Natural killer cell (primary cell): ENCODE measurements around the gene BRME1. TPM values are rescaled to one million over a fixed set of nuclear protein-coding genes. Genes with fewer than 3 reads are reported as not detected.

Experiments
- ATAC-seq, 3 donors: fragments of 150-1000 bp in 2 of 3; fragments of 200-7000 bp in 1 of 3; cut with Tn5 transposase; 1 replicate in 1 of 3; 2 replicates in 2 of 3; pipeline ENCODE4 v1.10.0; 2021; ENCODE audit warnings: mild to moderate bottlenecking in 2 of 3, moderate library complexity in 2 of 3
- DNase-seq, 2 donors: peaks; one replicate each; pipeline versions ENCODE4 v3.0.0 to v3.0.0-alpha.2; 2013 to 2021; ENCODE audit warnings: mixed read lengths in 1 of 2
- H3K27ac ChIP-seq: one replicate; pipeline ENCODE4 v1.5.1; 2013; ENCODE audit warnings: mild to moderate bottlenecking, low read length
- H3K27me3 ChIP-seq: one replicate; pipeline ENCODE4 v1.6.1; 2013; ENCODE audit warnings: low read length; ENCODE audit not compliant: control insufficient read depth, insufficient read depth
- H3K36me3 ChIP-seq: one replicate; pipeline ENCODE4 v1.6.1; 2013; ENCODE audit warnings: low read length; ENCODE audit not compliant: control insufficient read depth, insufficient read depth
- H3K4me1 ChIP-seq: one replicate; pipeline ENCODE4 v1.6.1; 2013; ENCODE audit warnings: low read length; ENCODE audit not compliant: control insufficient read depth, insufficient read depth
- H3K4me3 ChIP-seq: one replicate; pipeline ENCODE4 v1.5.1; 2013; ENCODE audit warnings: low read length
- H3K9me3 ChIP-seq: one replicate; pipeline ENCODE4 v1.6.1; 2013; ENCODE audit warnings: low read length; ENCODE audit not compliant: control insufficient read depth, insufficient read depth
- H3K27ac Mint-ChIP-seq, 2 donors: one replicate each; pipeline ENCODE4 v1.8.0; 2022; ENCODE audit warnings: mild to moderate bottlenecking in 2 of 2, mixed read lengths in 2 of 2, moderate library complexity in 1 of 2
- H3K27me3 Mint-ChIP-seq, 2 donors: one replicate each; pipeline ENCODE4 v1.8.0; 2022; ENCODE audit warnings: low read depth in 2 of 2, mixed read lengths in 2 of 2
- H3K36me3 Mint-ChIP-seq: one replicate; pipeline ENCODE4 v1.8.0; 2022; ENCODE audit warnings: mixed read lengths
- H3K4me1 Mint-ChIP-seq, 2 donors: one replicate each; pipeline ENCODE4 v1.8.0; 2022; ENCODE audit warnings: mixed read lengths in 2 of 2
- H3K4me3 Mint-ChIP-seq: one replicate; pipeline ENCODE4 v1.8.0; 2022; ENCODE audit warnings: mild to moderate bottlenecking, moderate library complexity, mixed read lengths
- H3K9me3 Mint-ChIP-seq, 2 donors: one replicate each; pipeline ENCODE4 v1.8.0; 2022; ENCODE audit warnings: mixed read lengths in 2 of 2
- WGBS: methylation state at CpG from one replicate; pipeline ENCODE4 v1.1.7; 2013; ENCODE audit warnings: missing lambda C conversion rate; ENCODE audit not compliant: insufficient coverage; 5-methylcytosine and 5-hydroxymethylcytosine counted together
- intact Hi-C: fragments of 100-400 bp; cut with micrococcal nuclease; formaldehyde crosslinking; loops from one replicate; pipeline ENCODE4 v1.14.2; 2022
- total RNA-seq, 4 donors: library from RNA; stranded (reverse); fragments of 120-200 nt in 1 of 4; gene quantifications; one replicate each; pipeline versions ENCODE4 v1.2.3 to v1.2.4, GENCODE V29; 2013 to 2022
- TF ChIP-seq, protein P1 (sequence below): fragments of 200-600 bp; IDR thresholded peaks from one replicate; pipeline ENCODE4 v1.8.0; 2022; ENCODE audit warnings: antibody characterized with exemption

BRME1 gene
- total RNA-seq, 3 donors from 2014 or later (not counting 1 experiment from before 2014, with no cell fraction given), result 3.8 to 7.7 (median 4.0) TPM

DNA sequence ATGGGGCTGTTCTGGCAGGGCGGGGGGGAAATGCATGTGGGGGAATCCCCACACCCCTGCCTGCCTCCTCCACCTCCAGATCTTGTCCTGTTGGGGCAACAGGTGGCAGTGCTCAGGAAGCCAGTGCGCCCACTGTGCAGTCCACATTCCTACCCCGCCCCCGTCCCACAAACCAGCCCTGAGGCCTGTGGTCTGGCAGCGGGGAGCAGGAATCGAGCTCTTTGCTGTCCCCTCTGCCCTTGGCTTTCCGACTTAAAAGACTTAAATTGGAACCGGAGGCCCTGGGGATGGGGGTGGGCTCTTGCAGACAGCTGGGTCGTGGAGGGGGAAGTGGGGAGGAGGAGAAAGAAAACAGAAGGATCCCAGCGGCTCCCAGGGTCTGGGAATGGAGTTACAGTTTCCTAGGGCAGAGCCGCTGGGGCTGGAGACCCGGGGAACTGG lies 24.6 kb downstream of the BRME1 start:
- peak overlapping the region; percentile 60 to 88 for H3K27ac Mint-ChIP-seq
- peaks cover 68% of the 10 kb centered on the region for H3K4me1 ChIP-seq
- intact Hi-C loops, result loop anchor here (2.0 to 10.0 kb wide), 8 partner anchors 74 to 594 kb away; partner anchors contain the start of genes ASF1B, DCAF15 and PTGER1

DNA sequence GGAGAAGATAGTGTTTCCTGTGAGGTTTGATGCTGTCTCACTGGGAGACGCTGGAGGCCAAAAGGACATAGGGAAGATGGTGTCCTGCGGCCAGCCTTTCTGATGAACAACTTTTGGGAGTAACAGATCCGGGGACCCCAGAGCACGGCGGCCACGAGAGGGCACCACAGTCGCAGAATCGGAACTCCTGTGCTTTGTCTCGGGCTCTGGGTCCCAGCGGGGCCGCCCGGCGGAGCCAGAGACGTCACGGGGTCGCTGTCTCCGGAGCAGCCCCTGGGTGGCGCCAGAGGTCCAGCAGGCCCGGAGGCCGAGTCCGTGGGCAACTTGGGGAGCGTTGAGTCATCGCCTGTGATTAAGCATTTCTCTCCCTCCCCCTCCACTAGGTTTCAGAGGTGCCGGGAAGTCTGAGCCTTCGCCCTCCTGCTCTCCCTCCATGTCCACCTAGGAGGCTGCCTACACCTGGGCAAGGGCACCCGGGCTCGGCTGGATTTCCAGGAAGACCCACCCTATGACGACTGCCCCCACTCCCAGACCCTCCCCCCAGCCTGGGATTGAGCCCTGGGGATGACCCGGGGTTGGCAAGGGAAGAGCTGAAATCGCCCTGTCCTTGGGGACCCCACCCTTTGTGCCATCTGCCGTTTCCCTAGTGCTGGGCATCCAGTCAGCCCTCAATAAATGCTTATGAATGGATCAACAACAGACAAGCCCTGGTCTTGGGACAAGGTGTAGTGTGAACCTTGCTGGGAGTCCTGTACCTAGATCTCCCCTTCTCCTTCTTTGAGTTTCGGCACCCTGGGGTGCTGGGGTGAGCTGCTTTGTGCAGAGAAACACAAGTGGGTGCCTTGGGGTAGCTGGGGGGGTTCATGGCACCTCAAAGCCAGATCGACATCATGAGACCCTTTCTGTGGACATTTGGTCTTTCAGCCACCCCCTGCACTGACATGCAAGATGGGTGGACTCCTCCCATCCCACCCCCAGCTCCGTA lies 25.6 kb downstream of the BRME1 start:
- H3K36me3 ChIP-seq, result no peaks in the 10 kb centered on the region
- Mint-ChIP-seq H3K27ac (peak overlapping the region; percentile 75 to 88), H3K9me3 (no peaks in the 10 kb centered on the region), H3K4me3 (peak overlapping the region; percentile 77), H3K36me3 (no peaks in the 10 kb centered on the region), H3K4me1 (peaks cover 18 to 45% of the 10 kb centered on the region in 2 donors), H3K27me3 (no peaks in the 10 kb centered on the region)
- TF ChIP-seq, protein P1, sequence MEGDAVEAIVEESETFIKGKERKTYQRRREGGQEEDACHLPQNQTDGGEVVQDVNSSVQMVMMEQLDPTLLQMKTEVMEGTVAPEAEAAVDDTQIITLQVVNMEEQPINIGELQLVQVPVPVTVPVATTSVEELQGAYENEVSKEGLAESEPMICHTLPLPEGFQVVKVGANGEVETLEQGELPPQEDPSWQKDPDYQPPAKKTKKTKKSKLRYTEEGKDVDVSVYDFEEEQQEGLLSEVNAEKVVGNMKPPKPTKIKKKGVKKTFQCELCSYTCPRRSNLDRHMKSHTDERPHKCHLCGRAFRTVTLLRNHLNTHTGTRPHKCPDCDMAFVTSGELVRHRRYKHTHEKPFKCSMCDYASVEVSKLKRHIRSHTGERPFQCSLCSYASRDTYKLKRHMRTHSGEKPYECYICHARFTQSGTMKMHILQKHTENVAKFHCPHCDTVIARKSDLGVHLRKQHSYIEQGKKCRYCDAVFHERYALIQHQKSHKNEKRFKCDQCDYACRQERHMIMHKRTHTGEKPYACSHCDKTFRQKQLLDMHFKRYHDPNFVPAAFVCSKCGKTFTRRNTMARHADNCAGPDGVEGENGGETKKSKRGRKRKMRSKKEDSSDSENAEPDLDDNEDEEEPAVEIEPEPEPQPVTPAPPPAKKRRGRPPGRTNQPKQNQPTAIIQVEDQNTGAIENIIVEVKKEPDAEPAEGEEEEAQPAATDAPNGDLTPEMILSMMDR, result peak; percentile 98
- peak overlapping the region; percentile 11 for H3K4me3 ChIP-seq
- peak overlapping the region; percentile 64 for H3K27ac ChIP-seq
- ATAC-seq, result peak; percentile 93 to 100 (median 98)
- H3K4me1 ChIP-seq, result peaks cover 58% of the 10 kb centered on the region
- WGBS, result 2% methylated on average over 32 of the region's 34 CpGs
- no peaks in the 10 kb centered on the region for H3K9me3 ChIP-seq
- H3K27me3 ChIP-seq, result no peaks in the 10 kb centered on the region
- intact Hi-C loops, result loop anchor here (1.0 to 10.0 kb wide), 11 partner anchors 74 to 594 kb away; partner anchors contain the start of genes ASF1B, DCAF15 and PTGER1
- DNase-seq, result peak; percentile 98 to 100

More for the DNA sequence above, 24.6 kb downstream of the BRME1 start:
- Mint-ChIP-seq H3K4me3 (peak overlapping the region; percentile 65), H3K4me1 (peaks cover 25 to 52% of the 10 kb centered on the region in 2 donors), H3K9me3 (no peaks in the 10 kb centered on the region), H3K27me3 (no peaks in the 10 kb centered on the region), H3K36me3 (no peaks in the 10 kb centered on the region)
- ATAC-seq (peak in 1 of 3 donors; percentile 9), DNase-seq (peak in 1 of 2 donors; percentile 68)
- Histone ChIP-seq H3K27ac (peak overlapping the region; percentile 64), H3K36me3 (no peaks in the 10 kb centered on the region), H3K9me3 (no peaks in the 10 kb centered on the region), H3K4me3 (no peak overlapping the region), H3K27me3 (no peaks in the 10 kb centered on the region)
- WGBS, result 17% methylated on average over 12 of the region's 12 CpGs
- TF ChIP-seq, protein P1, result no peak

DNA sequence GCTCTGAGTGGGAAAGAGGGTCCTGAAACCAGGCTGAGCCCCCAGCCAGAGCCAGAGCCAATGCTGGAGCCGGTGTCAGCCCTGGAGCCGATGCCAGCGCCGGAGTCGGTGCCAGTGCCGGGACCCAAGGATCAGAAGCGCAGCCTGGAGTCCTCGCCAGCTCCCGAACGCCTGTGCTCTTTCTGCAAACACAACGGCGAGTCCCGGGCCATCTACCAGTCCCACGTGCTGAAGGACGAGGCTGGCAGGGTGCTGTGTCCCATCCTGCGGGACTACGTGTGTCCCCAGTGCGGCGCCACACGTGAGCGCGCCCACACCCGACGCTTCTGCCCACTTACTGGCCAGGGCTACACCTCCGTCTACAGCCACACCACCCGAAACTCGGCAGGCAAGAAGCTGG lies 28.6 kb downstream of the BRME1 start:
- ATAC-seq, result no peak
- WGBS, result 96% methylated on average over 27 of the region's 27 CpGs
- Mint-ChIP-seq H3K4me1 (peaks cover 9 to 30% of the 10 kb centered on the region in 2 donors), H3K36me3 (no peaks in the 10 kb centered on the region), H3K9me3 (no peaks in the 10 kb centered on the region), H3K27me3 (peaks cover 0 to 7% of the 10 kb centered on the region in 2 donors), H3K27ac (no peak overlapping the region), H3K4me3 (no peak overlapping the region)
- no peak for DNase-seq
- H3K4me1 ChIP-seq, result peaks cover 38% of the 10 kb centered on the region
- intact Hi-C loops, result no loop called here
- H3K27me3 ChIP-seq, result peaks cover 8% of the 10 kb centered on the region
- H3K36me3 ChIP-seq, result no peaks in the 10 kb centered on the region
- no peak overlapping the region for H3K4me3 ChIP-seq
- no peak overlapping the region for H3K27ac ChIP-seq
- TF ChIP-seq, protein P1, result no peak
- H3K9me3 ChIP-seq, result no peaks in the 10 kb centered on the region
